Peyer's patch (tissue), 4 donors: ENCODE data around the gene TUBB1. TPM values are rescaled to one million over a fixed set of nuclear protein-coding genes. Genes with fewer than 3 reads are reported as not detected.

Experiments used
- DNase-seq, 3 donors: peaks; one replicate each; pipeline ENCODE4 v3.0.0-alpha.2; 2017 to 2019
- H3K27ac ChIP-seq, 4 donors: fragments of 200-600 bp; sonication (generic); one replicate each; pipeline ENCODE4 v1.5.1; 2016 to 2019
- H3K27me3 ChIP-seq, 2 donors: fragments of 200-600 bp; sonication (generic); one replicate each; pipeline ENCODE4 v1.5.1; 2019
- H3K36me3 ChIP-seq, 3 donors: fragments of 200-600 bp; sonication (generic); one replicate each; pipeline ENCODE4 v1.5.1; 2016 to 2019
- H3K4me1 ChIP-seq, 4 donors: fragments of 200-600 bp; sonication (generic); one replicate each; pipeline ENCODE4 v1.5.1; 2016 to 2019
- H3K4me3 ChIP-seq, 4 donors: fragments of 200-600 bp; sonication (generic); 1 replicate in 3 of 4; 2 replicates in 1 of 4; pipeline ENCODE4 v1.5.1; 2016 to 2019; ENCODE audit warnings: mild to moderate bottlenecking in 1 of 4
- H3K9me3 ChIP-seq, 4 donors: fragments of 200-600 bp; sonication (generic); one replicate each; pipeline ENCODE4 v1.5.1; 2016 to 2019; ENCODE audit warnings: mild to moderate bottlenecking in 1 of 4
- POLR2A ChIP-seq, 2 donors: fragments of 450-650 bp; IDR thresholded peaks; one replicate each; pipeline ENCODE4 v1.5.1; 2017; ENCODE audit warnings: antibody characterized with exemption in 2 of 2, mild to moderate bottlenecking in 2 of 2, moderate library complexity in 2 of 2
- total RNA-seq, 4 donors: library from RNA; depleted of rRNA; stranded (reverse); fragments of >200 nt; gene quantifications; one replicate each; pipeline ENCODE4 v1.1.0, GENCODE V29; 2016
- TF ChIP-seq, protein P1 (sequence below), 6 experiments: fragments of 450-650 bp in 4 of 6; fragments of 200-600 bp in 2 of 6; sonication (generic) in 1 of 6; IDR thresholded peaks; one replicate each; pipeline ENCODE4 v1.5.1; 2017 to 2019; ENCODE audit warnings: antibody characterized with exemption in 6 of 6, mild to moderate bottlenecking in 3 of 6, moderate library complexity in 1 of 6

TUBB1 gene
- total RNA-seq, 4 donors from 2014 or later, result not detected

DNA sequence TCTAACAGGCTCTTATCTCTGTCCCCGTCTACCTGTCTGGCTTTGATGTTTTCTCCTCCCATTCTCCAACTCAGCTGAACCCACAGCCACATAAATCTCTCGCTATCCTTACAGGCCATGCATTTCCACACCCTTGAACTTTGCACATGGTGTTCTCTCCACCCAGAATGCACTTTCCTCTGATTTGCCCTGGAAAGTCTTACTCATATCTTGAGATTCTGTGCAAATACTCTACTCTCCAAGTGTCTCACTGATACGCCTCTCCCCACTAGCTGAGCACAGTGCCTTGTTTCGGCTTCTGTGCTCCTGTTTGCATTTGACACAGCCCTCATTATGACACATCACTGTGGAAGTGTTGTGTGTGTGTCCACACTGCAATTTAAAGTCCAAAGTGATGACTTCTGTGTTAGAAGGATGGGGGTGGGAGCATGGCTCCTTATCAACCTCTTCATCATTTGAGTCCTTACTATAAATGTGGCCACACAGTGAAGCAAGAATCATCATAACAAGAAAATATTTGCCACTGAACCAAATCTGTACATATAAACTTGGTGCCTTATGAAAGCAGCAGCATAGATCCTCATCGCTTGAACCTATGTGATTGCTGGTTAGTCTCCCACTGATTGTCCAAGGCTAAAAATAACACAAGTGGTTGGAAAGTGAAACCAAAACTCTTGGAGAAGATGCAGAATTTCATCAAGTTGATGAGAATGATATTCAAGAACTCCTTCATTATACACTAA is 28.9 kb downstream of the TUBB1 start:
- DNase-seq, result peak in 1 of 3 donors; percentile 79
- H3K36me3 ChIP-seq, result no peaks in the 10 kb centered on the region
- peak overlapping the region in 2 of 4 donors; percentile 1 to 2 for H3K4me3 ChIP-seq
- peaks cover 0 to 21% (median 3%) of the 10 kb centered on the region in 4 donors for H3K4me1 ChIP-seq
- H3K27me3 ChIP-seq, result no peaks in the 10 kb centered on the region
- no peaks in the 10 kb centered on the region for H3K9me3 ChIP-seq
- H3K27ac ChIP-seq, result peak overlapping the region in 3 of 4 donors; percentile 35 to 89 (median 80)
- peak; percentile 40 to 69 for TF ChIP-seq POLR2A (IDR thresholded peaks at IDR 0.05)
- TF ChIP-seq, protein P1, sequence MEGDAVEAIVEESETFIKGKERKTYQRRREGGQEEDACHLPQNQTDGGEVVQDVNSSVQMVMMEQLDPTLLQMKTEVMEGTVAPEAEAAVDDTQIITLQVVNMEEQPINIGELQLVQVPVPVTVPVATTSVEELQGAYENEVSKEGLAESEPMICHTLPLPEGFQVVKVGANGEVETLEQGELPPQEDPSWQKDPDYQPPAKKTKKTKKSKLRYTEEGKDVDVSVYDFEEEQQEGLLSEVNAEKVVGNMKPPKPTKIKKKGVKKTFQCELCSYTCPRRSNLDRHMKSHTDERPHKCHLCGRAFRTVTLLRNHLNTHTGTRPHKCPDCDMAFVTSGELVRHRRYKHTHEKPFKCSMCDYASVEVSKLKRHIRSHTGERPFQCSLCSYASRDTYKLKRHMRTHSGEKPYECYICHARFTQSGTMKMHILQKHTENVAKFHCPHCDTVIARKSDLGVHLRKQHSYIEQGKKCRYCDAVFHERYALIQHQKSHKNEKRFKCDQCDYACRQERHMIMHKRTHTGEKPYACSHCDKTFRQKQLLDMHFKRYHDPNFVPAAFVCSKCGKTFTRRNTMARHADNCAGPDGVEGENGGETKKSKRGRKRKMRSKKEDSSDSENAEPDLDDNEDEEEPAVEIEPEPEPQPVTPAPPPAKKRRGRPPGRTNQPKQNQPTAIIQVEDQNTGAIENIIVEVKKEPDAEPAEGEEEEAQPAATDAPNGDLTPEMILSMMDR (IDR thresholded peaks at IDR 0.05), result no peak

DNA sequence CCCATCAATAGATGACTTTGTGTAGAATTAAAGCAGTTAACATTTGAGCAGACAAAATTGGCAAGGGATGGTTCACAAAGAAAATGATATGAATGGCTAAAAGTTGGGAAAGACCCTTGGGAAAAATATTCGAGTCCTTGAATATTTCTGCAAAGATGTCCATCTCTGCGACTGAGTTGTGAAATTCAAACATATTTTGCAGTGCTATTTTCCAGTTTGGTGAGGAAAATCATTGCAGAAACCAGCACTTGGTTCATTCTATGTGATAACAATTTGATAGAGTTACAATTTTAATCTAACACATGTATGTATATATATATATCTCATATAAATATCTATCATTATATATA is 29.4 kb downstream of the TUBB1 start:
- peaks cover 0 to 16% (median 3%) of the 10 kb centered on the region in 4 donors for H3K4me1 ChIP-seq
- peak overlapping the region in 3 of 4 donors; percentile 35 to 89 (median 80) for H3K27ac ChIP-seq
- no peaks in the 10 kb centered on the region for H3K36me3 ChIP-seq
- DNase-seq, result no peak
- TF ChIP-seq, protein P1 (IDR thresholded peaks at IDR 0.05), result no peak
- no peak for TF ChIP-seq POLR2A (IDR thresholded peaks at IDR 0.05)
- H3K27me3 ChIP-seq, result no peaks in the 10 kb centered on the region
- H3K4me3 ChIP-seq, result peak overlapping the region in 2 of 4 donors; percentile 1 to 2
- no peaks in the 10 kb centered on the region for H3K9me3 ChIP-seq

DNA sequence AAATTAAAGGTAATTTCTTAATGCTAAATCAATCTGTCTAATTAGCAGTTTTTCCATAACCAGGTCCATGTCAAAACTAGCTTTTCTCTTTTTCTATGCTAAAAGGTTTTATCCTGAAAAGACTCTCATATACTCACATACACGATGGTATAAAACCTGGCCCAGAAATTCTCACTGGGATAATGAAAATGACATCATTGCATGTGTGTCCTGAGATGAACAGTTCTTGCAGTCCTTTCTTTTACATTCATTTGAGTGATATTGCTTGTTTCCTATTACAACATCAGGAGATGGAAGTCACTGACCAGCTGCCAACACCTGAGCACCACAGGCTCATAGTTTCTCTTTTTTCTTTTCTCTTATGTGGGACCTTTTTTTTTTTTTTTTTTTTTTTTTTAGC is 31.2 kb downstream of the TUBB1 start:
- Histone ChIP-seq H3K4me3 (no peak overlapping the region), H3K36me3 (no peaks in the 10 kb centered on the region), H3K9me3 (no peaks in the 10 kb centered on the region), H3K4me1 (peaks cover 0 to 10% (median 0%) of the 10 kb centered on the region in 4 donors), H3K27ac (no peak overlapping the region), H3K27me3 (no peaks in the 10 kb centered on the region)
- TF ChIP-seq, protein P1 (IDR thresholded peaks at IDR 0.05), result no peak
- no peak for TF ChIP-seq POLR2A (IDR thresholded peaks at IDR 0.05)
- DNase-seq, result no peak

DNA sequence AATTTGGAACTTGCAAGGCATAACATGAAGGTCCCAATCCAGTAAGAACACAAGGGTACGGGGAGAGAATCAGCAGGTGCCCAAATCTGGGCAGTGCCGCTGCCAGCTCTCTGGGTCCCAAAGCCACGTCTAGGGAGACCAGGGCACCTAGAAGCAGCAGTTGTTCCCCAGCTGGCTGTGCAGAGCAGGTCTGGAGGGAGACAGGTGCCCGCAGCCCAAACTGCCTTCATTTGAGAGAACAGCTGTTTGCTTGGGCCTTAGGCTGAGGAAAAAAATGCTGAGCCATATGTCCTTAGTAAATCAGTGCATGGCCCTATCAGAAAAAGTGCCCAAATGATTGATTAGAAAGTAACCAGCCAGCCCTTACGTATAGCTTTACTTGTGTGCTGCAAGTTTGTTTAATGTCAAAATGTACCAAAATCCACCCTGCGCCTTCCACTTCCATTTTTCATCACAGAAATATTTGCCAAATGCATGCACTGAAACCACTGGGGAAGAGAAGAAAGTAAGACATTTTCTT is 32.5 kb downstream of the TUBB1 start:
- no peak for DNase-seq
- Histone ChIP-seq H3K4me1 (peaks cover 0 to 10% (median 0%) of the 10 kb centered on the region in 4 donors), H3K27me3 (no peaks in the 10 kb centered on the region), H3K4me3 (no peak overlapping the region), H3K27ac (no peak overlapping the region), H3K36me3 (no peaks in the 10 kb centered on the region), H3K9me3 (no peaks in the 10 kb centered on the region)
- no peak for TF ChIP-seq POLR2A (IDR thresholded peaks at IDR 0.05)
- TF ChIP-seq, protein P1 (IDR thresholded peaks at IDR 0.05), result no peak

DNA sequence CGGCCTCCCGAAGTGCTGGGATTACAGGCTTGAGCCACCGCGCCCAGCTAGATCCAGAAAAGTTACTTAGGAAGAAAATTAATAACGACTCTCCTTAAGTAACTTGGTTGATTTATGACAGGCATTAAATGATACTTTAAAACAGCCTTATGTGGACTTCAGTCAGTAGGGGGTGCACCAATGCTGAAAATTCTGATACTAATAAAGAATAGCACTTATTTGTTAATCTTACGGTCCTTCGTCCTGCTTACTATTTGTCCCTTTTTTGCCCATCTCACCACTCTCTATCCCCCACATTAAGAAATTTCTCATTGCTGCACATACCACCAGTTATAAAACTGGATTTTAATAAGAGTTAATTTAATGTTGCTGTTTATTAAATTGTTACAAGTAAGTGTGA is 36.1 kb downstream of the TUBB1 start:
- DNase-seq, result no peak
- H3K4me1 ChIP-seq, result no peaks in the 10 kb centered on the region
- H3K36me3 ChIP-seq, result no peaks in the 10 kb centered on the region
- no peak overlapping the region for H3K4me3 ChIP-seq
- TF ChIP-seq, protein P1 (IDR thresholded peaks at IDR 0.05), result peak in 5 of 6 experiments; percentile 23 to 41 (median 30)
- no peak for TF ChIP-seq POLR2A (IDR thresholded peaks at IDR 0.05)
- H3K27me3 ChIP-seq, result no peaks in the 10 kb centered on the region
- H3K9me3 ChIP-seq, result no peaks in the 10 kb centered on the region
- H3K27ac ChIP-seq, result no peak overlapping the region
